RWPE1 (cell line): ENCODE data around the gene OSBPL1A.

ENCODE experiments used
- CTCF ChIA-PET: fragments of 350-600 bp; sonication (Branson Sonifier 250); formaldehyde crosslinking; extraction: SDS; loops from one replicate; lab custom pipeline; 2021; lab: Yijun Ruan, JAX
- POLR2A ChIA-PET: fragments of 400-600 bp; formaldehyde crosslinking; extraction: SDS; loops from one replicate; lab custom pipeline; 2020; ENCODE audit warnings: antibody characterized with exemption; ENCODE audit not compliant: low non-redundant PET; lab: Yijun Ruan, JAX
- DNase-seq: peaks from one replicate; pipeline ENCODE4 v3.0.0; 2012; ENCODE audit warnings: low spot score
- H3K27ac ChIP-seq: fragments of 450-650 bp; 2 replicates; pipeline ENCODE4 v1.5.1; 2017
- CTCF ChIP-seq: fragments of 450-650 bp; conservative IDR thresholded peaks from 2 replicates; pipeline ENCODE4 v1.5.1; 2017; ENCODE audit warnings: low read depth, mild to moderate bottlenecking

Gene OSBPL1A

GRCh38 chr18:24342347-24342746, 55.3 kb downstream of the OSBPL1A start:
- ChIA-PET CTCF (no interaction called here), POLR2A (no interaction called here)
- no peak overlapping the region for H3K27ac ChIP-seq
- no peak for TF ChIP-seq CTCF
- DNase-seq, result no peak

DNA sequence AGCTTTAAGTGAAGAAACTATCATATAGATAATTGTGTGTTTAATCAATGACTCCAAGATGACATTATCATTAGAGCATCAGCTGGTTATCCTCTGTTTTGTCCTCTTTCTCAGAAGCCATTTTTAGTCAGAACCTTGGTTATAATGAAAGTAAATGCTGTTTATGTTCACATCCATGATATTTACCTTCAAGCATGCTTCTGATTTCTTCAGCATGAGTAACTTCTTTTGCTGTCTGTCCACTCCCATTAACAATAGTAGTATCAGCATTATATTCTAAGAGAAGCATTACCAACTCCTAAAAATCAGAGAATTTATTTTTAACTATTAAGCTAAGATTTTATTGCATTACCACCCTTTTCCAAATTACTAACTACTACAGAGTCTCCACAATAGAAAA, 56.3 kb downstream of the OSBPL1A start:
- POLR2A ChIA-PET, result no interaction called here
- CTCF ChIA-PET, result no interaction called here
- no peak for DNase-seq
- TF ChIP-seq CTCF, result no peak
- H3K27ac ChIP-seq, result no peak overlapping the region

DNA sequence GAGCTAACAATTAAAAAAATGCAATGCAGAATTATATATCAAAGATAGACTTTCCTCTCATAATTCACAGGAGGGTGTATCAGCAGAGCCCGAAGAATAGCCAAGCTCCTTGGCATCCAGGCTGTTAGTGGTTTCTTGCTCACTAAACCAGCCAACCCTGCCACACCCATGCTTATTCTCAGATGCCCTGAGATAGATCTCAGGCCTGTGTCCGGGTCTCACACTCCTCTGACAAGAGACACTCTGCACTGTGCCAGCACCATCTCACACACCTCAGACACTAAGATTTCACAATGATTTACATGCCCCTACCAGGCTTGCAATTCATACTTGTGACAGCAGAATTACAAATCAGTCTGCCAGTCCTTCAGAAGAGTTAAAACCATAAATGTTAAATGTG, 64.5 kb downstream of the OSBPL1A start:
- no peak for DNase-seq

GRCh38 chr18:24326211-24326610, 71.4 kb downstream of the OSBPL1A start:
- ChIA-PET POLR2A (no interaction called here), CTCF (no interaction called here)
- no peak for TF ChIP-seq CTCF
- H3K27ac ChIP-seq, result no peak overlapping the region
- DNase-seq, result no peak

More for the DNA sequence above, 64.5 kb downstream of the OSBPL1A start:
- H3K27ac ChIP-seq, result no peak overlapping the region
- POLR2A ChIA-PET, result no interaction called here
- no peak for TF ChIP-seq CTCF
- CTCF ChIA-PET, result no interaction called here

DNA sequence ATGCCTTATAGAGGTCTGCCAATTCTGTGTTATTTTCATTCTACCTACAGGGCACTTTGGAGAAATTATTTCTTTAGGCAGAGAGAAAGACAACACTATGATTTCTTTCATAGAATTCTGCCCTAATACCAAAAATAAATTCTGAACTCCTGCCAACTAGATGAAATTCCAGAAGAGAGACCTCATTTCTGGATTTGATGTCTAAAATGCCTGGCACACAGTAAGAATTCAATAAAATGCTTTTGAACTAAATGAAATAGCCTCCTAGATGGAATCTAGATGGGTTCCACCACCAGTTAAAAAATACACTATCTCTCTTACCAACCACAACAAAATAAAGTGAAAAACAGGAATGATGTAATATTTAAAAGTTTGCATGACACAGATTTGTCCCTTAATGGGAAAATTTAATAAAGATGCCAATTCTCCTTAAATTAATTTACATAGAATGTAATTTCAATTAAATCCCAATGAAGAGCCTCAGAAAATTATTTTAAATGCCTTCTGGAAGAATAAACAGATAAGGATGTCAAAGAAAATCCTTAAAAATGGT, 75.0 kb downstream of the OSBPL1A start:
- TF ChIP-seq CTCF, result no peak
- ChIA-PET POLR2A (no interaction called here), CTCF (no interaction called here)
- no peak for DNase-seq
- H3K27ac ChIP-seq, result no peak overlapping the region

DNA sequence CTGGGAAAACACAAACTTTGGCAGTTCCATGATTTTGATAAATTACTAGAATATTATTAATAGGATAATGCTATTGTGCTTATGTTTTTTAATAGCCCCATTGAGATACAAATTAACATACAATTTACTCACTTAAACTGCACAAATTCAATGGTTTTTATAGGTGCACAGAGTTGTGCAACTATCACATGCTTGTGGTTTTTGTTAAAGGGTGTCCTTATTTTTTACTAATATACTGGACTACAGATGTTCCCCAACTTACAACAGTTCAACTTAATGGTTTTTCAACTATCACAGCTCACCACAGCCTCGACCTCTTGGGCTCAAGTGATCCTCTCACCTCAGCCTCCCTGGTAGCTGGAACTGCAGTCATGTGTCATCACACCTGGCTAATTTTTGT, 76.6 kb downstream of the OSBPL1A start:
- TF ChIP-seq CTCF, result no peak
- no peak overlapping the region for H3K27ac ChIP-seq
- DNase-seq, result no peak
- ChIA-PET POLR2A (no interaction called here), CTCF (no interaction called here)

GRCh38 chr18:24319757-24320156, 77.9 kb downstream of the OSBPL1A start:
- DNase-seq, result no peak
- ChIA-PET CTCF (no interaction called here), POLR2A (no interaction called here)

More at GRCh38 chr18:24319757-24320156, 77.9 kb downstream of the OSBPL1A start:
- H3K27ac ChIP-seq, result no peak overlapping the region
- TF ChIP-seq CTCF, result no peak
